Measurements from ENCODE around the gene CYB5R3. TPM values are rescaled to one million over a fixed set of nuclear protein-coding genes. Genes with fewer than 3 reads are reported as not detected.

The CYB5R3 gene
- total RNA-seq, 1 experiment from 2014 or later: 106 TPM

- CTCF ChIA-PET: no interaction called here
- Histone ChIP-seq H2AFZ (peak overlapping the region; percentile 82; the same call in 1 of the 2 replicates), H3K9me2 (ENCODE audit: insufficient read depth) (no peaks in the 10 kb centered on the region), H3K36me3 (ENCODE audit: low read depth) (no peaks in the 10 kb centered on the region), H3K79me2 (ENCODE audit: low read depth) (peaks cover 50% of the 10 kb centered on the region), H3K4me3 (peak overlapping the region; percentile 100), H3K4me1 (replicated peaks; ENCODE audit: insufficient read depth) (peaks cover 23% of the 10 kb centered on the region), H3K9me3 (ENCODE audit: insufficient read depth, low read depth) (no peaks in the 10 kb centered on the region), H3K27me3 (ENCODE audit: insufficient read depth, low read depth) (no peaks in the 10 kb centered on the region), H3K27ac (no peak overlapping the region), H3F3A (ENCODE audit: insufficient read depth, low read depth) (peaks cover 17% of the 10 kb centered on the region; the same call in 1 of the 2 replicates), H4K20me1 (ENCODE audit: insufficient read depth) (peaks cover 40% of the 10 kb centered on the region), H3K4me2 (peak overlapping the region; percentile 100)
- POLR2A ChIA-PET (ENCODE audit: unreplicated experiment): interaction anchor here (0.6 kb wide), 3 partner anchors 75 to 361 kb away, joined by 3 to 21 read pairs (median 16); no protein-coding TSS in a partner anchor
- intact Hi-C loops (cut with micrococcal nuclease; ENCODE audit: unreplicated experiment): no loop called here
- peak; percentile 52 to 59 for DNase-seq
- TF ChIP-seq EZH2 (IDR thresholded peaks at IDR 0.05; ENCODE audit: low read depth): no peak
- TF ChIP-seq, protein P1, sequence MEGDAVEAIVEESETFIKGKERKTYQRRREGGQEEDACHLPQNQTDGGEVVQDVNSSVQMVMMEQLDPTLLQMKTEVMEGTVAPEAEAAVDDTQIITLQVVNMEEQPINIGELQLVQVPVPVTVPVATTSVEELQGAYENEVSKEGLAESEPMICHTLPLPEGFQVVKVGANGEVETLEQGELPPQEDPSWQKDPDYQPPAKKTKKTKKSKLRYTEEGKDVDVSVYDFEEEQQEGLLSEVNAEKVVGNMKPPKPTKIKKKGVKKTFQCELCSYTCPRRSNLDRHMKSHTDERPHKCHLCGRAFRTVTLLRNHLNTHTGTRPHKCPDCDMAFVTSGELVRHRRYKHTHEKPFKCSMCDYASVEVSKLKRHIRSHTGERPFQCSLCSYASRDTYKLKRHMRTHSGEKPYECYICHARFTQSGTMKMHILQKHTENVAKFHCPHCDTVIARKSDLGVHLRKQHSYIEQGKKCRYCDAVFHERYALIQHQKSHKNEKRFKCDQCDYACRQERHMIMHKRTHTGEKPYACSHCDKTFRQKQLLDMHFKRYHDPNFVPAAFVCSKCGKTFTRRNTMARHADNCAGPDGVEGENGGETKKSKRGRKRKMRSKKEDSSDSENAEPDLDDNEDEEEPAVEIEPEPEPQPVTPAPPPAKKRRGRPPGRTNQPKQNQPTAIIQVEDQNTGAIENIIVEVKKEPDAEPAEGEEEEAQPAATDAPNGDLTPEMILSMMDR (conservative IDR thresholded peaks at IDR 0.05): no peak
- BruUV-seq (replicated peaks): TSS peak; percentile 53
These were observed 585 bp downstream of the CYB5R3 start for GRCh38 chr22:42648368-42649245.

GRCh38 chr22:42648017-42648367 lies 1.2 kb downstream of the CYB5R3 start:
- H4K20me1 ChIP-seq (ENCODE audit: insufficient read depth): peaks cover 42% of the 10 kb centered on the region
- CTCF ChIA-PET: no interaction called here
- H3K9me2 ChIP-seq (ENCODE audit: insufficient read depth): no peaks in the 10 kb centered on the region
- H3K9me3 ChIP-seq (ENCODE audit: insufficient read depth, low read depth): no peaks in the 10 kb centered on the region
- peaks cover 50% of the 10 kb centered on the region for H3K79me2 ChIP-seq (ENCODE audit: low read depth)
- no peak for DNase-seq
- no TSS peak for BruUV-seq (replicated peaks)
- H3K4me2 ChIP-seq: peak overlapping the region; percentile 100
- H3K36me3 ChIP-seq (ENCODE audit: low read depth): no peaks in the 10 kb centered on the region
- no peak for TF ChIP-seq EZH2 (IDR thresholded peaks at IDR 0.05; ENCODE audit: low read depth)
- TF ChIP-seq, protein P1 (conservative IDR thresholded peaks at IDR 0.05): no peak
- no peak overlapping the region for H3K27ac ChIP-seq
- peaks cover 17% of the 10 kb centered on the region; the same call in 1 of the 2 replicates for H3F3A ChIP-seq (ENCODE audit: insufficient read depth, low read depth)
- no peak overlapping the region for H2AFZ ChIP-seq
- POLR2A ChIA-PET (ENCODE audit: unreplicated experiment): interaction anchor here (0.7 kb wide), 1 partner anchor 8 kb away, joined by 4 read pairs; no protein-coding TSS in a partner anchor
- intact Hi-C loops (cut with micrococcal nuclease; ENCODE audit: unreplicated experiment): no loop called here
- peak overlapping the region; percentile 100; the same call in 1 of the 2 replicates for H3K4me3 ChIP-seq
- no peaks in the 10 kb centered on the region for H3K27me3 ChIP-seq (ENCODE audit: insufficient read depth, low read depth)
- H3K4me1 ChIP-seq (replicated peaks; ENCODE audit: insufficient read depth): peaks cover 16% of the 10 kb centered on the region

GRCh38 chr22:42646569-42647525 lies 2.3 kb downstream of the CYB5R3 start:
- Histone ChIP-seq H3F3A (ENCODE audit: insufficient read depth, low read depth) (peaks cover 18% of the 10 kb centered on the region; the same call in 1 of the 2 replicates), H3K27ac (no peak overlapping the region), H3K4me2 (no peak overlapping the region), H3K79me2 (ENCODE audit: low read depth) (peaks cover 50% of the 10 kb centered on the region), H3K9me3 (ENCODE audit: insufficient read depth, low read depth) (no peaks in the 10 kb centered on the region), H3K27me3 (ENCODE audit: insufficient read depth, low read depth) (no peaks in the 10 kb centered on the region), H3K36me3 (ENCODE audit: low read depth) (no peaks in the 10 kb centered on the region), H3K4me1 (replicated peaks; ENCODE audit: insufficient read depth) (peaks cover 14% of the 10 kb centered on the region), H3K4me3 (no peak overlapping the region), H4K20me1 (ENCODE audit: insufficient read depth) (peaks cover 42% of the 10 kb centered on the region), H3K9me2 (ENCODE audit: insufficient read depth) (no peaks in the 10 kb centered on the region), H2AFZ (no peak overlapping the region)
- intact Hi-C loops (cut with micrococcal nuclease; ENCODE audit: unreplicated experiment): no loop called here
- BruUV-seq (replicated peaks): no TSS peak
- TF ChIP-seq, protein P1 (conservative IDR thresholded peaks at IDR 0.05): no peak
- TF ChIP-seq EZH2 (IDR thresholded peaks at IDR 0.05; ENCODE audit: low read depth): no peak
- ChIA-PET POLR2A (ENCODE audit: unreplicated experiment) (interaction anchor here (0.7 kb wide), 1 partner anchor 9 kb away, joined by 4 read pairs; no protein-coding TSS in a partner anchor), CTCF (no interaction called here)
- no peak for DNase-seq

Data from PC-9 (cell line).